GM12873 (cell line): Measurements from ENCODE around the gene PRKAR2A.

Experiments
- TF ChIP-seq, protein P1 (sequence below): IDR thresholded peaks from 2 replicates; pipeline ENCODE4 v1.5.1; 2012; ENCODE audit warnings: low read depth, mild to moderate bottlenecking, moderate library complexity, low read length, control low read depth; ENCODE audit not compliant: insufficient read depth; ENCODE audit errors: missing control alignments

The PRKAR2A gene

DNA sequence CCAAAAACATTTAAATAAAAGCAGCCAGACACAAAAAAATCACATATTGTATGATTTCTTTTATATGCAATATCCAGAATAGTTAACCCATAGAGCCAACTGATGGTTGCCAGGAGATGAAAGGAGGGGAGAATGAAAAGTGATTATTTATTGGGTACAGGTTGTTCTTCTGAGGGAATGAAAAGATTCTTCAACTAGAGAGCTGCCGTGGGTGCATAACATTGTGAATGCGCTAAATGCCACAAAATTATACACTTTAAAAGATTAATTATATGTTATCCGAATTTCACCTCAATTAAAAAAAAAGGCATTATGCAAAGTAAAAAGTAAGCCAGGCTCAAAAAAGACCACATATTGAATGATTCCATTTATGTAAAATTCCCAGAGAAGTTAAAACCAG lies 36.1 kb downstream of the PRKAR2A start:
- TF ChIP-seq, protein P1, sequence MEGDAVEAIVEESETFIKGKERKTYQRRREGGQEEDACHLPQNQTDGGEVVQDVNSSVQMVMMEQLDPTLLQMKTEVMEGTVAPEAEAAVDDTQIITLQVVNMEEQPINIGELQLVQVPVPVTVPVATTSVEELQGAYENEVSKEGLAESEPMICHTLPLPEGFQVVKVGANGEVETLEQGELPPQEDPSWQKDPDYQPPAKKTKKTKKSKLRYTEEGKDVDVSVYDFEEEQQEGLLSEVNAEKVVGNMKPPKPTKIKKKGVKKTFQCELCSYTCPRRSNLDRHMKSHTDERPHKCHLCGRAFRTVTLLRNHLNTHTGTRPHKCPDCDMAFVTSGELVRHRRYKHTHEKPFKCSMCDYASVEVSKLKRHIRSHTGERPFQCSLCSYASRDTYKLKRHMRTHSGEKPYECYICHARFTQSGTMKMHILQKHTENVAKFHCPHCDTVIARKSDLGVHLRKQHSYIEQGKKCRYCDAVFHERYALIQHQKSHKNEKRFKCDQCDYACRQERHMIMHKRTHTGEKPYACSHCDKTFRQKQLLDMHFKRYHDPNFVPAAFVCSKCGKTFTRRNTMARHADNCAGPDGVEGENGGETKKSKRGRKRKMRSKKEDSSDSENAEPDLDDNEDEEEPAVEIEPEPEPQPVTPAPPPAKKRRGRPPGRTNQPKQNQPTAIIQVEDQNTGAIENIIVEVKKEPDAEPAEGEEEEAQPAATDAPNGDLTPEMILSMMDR = no peak

DNA sequence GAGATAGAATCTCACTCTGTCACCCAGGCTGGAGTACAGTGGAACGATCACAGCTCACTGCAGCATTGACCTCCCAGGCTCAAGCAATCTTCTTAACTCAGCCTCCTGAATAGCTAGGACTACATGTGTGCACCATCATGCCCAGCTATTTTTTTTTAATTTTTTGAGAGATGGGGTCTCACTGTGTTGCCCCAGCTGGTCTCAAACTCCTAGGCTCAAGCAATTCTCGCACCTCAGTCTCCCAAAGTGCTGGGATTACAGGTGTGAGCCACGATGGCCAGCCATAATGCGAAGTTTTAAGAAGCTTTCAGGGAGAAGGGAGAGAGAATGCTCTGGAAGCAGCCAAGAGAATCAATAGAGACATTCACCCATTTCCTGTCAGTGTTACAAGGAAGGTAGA lies 42.7 kb downstream of the PRKAR2A start:
- TF ChIP-seq, protein P1 = no peak

DNA sequence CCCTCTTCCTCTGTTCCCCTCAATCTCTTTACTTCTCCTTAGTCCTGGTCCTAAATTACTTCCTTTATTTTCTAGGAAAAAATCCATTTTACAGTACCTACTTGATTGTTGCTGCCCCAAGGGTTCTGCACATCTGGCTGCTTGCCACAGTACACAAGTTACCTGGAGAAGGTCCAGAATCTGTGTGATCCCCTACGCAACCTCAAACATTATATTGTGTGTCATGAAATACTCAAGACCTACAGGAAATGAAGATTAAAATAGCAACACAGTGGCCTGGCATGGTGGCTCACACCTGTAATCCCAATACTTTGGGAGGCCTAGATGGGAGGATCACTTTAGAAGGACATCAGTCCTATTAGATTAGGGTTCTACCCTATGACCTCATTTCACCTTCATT lies 48.7 kb downstream of the PRKAR2A start:
- TF ChIP-seq, protein P1 = no peak

DNA sequence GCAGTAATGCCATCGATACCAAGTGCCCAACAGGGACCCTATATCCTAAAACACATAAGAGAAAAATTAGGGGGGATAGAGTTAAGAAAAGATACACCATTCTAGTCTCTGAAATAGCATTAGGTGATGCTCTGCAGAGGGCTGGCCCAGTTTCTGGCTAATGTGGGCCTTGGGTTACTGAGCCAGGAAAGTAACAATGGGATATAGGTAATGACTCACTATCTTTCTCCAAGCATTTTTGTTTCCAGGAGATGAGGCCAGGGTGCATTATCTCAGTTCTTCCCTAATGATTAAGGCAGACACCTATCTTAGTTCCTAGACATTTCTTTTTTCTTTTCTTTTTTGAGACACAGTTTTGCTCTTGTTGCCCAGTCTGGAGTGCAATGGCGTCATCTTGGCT lies 50.0 kb downstream of the PRKAR2A start:
- TF ChIP-seq, protein P1 = no peak

DNA sequence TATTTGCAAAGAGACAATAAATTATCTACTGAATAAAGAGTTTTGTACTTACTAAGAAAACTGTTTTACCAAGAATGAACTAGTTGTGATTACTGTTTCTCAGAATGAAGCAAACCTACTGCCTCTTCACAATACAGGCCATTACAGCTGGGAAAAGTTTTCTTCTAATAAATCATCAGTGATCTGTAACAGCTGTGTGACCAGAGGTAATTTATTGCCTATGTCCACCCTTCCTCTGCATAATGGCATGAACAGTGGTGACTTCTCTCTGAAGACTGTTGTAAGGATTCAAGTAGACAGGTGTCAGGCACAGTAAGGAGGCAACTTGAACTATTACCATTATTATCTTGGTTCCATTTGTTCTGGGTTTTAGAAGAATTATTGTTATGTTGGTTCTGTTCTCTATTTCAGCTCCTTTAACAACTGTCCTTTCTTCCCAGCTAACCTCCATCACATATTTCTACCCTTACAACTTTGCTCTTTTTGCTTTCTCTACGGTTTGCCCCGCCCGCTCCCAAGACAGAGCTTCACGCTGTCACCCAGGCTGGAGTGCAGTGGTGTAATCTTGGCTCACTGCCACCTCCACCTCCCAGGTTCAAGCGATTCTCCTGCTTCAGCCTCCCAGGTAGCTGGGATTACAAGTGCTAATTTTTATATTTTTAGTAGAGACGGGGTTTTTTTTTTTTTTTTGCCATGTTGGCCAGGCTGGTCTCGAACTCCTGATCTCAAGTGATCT lies 51.5 kb downstream of the PRKAR2A start:
- TF ChIP-seq, protein P1 = no peak

DNA sequence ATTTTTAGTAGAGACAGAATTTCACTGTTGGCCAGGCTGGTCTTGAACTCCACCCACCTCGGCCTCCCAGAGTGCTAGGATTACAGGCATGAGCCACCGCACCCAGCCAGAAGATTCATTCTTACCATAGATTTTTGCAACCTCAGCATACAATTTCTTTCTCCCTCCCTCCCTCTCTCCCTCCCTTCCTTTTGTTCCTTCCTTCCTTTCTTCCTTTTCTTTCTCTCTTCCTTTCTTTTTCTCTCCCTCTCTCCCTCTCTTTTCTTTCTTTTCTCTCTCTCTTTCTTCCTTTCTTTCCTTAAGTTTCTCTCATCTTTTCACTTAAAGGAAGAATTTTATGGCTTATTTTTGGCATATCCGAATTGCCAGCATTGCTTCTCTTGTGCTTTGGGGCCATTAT lies 58.0 kb downstream of the PRKAR2A start:
- TF ChIP-seq, protein P1 = no peak

DNA sequence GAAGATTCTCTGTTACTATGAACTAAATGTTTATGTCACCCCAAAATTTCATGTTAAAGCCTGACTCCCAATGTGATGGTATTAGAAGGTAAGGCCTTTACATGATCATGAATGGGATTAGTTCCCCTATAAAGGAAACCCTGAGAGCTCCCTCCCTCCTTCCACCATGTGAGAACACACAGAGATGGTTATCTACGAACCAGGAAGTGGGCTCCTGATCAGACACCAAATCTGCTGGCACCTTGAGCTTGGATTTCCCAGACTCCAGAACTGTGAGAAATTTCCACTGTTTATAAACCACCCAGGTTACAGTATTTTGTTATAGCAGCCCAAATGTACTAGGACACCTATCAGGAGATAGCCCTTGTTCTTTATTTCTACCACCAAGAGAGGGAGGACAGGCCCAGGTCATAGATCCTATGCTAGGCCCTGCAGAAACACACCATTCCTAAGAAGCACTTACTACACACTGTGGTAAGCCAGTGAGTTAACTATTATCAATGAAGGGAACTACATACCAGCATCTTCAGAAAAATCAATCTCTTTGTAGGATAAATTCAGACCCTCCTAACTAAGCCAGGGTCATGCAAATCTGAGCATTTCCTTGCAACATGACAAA lies 59.0 kb downstream of the PRKAR2A start:
- TF ChIP-seq, protein P1 = no peak
